HepG2 (cell line): ENCODE data around the gene CAPZB. TPM values are rescaled to one million over a fixed set of nuclear protein-coding genes. Genes with fewer than 3 reads are reported as not detected.

Source experiments
- ATAC-seq: fragments of 200-7000 bp; cut with Tn5 transposase; 3 replicates; pipeline ENCODE4 v1.9.1; 2020; ENCODE audit warnings: mild to moderate bottlenecking, moderate library complexity
- BruUV-seq: library from RNA; stranded (reverse); fragments of 400-500 nt; replicated peaks from 2 replicates; lab custom pipeline; 2021; lab: Mats Ljungman, UMichigan
- CTCF ChIA-PET: fragments of 300-600 bp; formaldehyde crosslinking; extraction: SDS; loops from one replicate; lab custom pipeline; 2021; ENCODE audit warnings: low total read pairs, inconsistent platforms, low intra/inter-chr PET ratio; lab: Yijun Ruan, JAX
- POLR2A ChIA-PET: fragments of 350-600 bp; sonication (Branson Sonifier 250); formaldehyde crosslinking; loops from one replicate; lab custom pipeline; 2020; ENCODE audit warnings: antibody characterized with exemption, inconsistent platforms; lab: Yijun Ruan, JAX
- DNase-seq: peaks from one replicate; pipeline ENCODE4 v3.0.0-alpha.2; 2015; ENCODE audit warnings: low spot score
- FAIRE-seq: peaks from 3 replicates; lab custom pipeline; 2011; peaks lifted over from hg19 to GRCh38; lab: Jason Lieb, UNC
- H2AFZ ChIP-seq: one replicate; pipeline ENCODE4 v1.6.1; 2011; ENCODE audit warnings: low read length, inconsistent platforms
- H3K27ac ChIP-seq: fragments of 300-600 bp; 3 replicates; pipeline ENCODE4 v1.8.0; 2011; ENCODE audit warnings: mixed run types, mild to moderate bottlenecking, mixed read lengths, low read length, inconsistent platforms; ENCODE audit not compliant: insufficient read depth; ENCODE audit errors: extremely low read length
- H3K27me3 ChIP-seq, 2 experiments: fragments of 200-600 bp in 1 of 2; 2 replicates in 1 of 2; 3 replicates in 1 of 2; pipeline versions ENCODE4 v1.6.0 to v1.8.0; 2011; ENCODE audit warnings: low read length in 2 of 2, mild to moderate bottlenecking in 2 of 2, moderate library complexity in 2 of 2, inconsistent platforms in 1 of 2; ENCODE audit not compliant: insufficient read depth in 2 of 2, control insufficient read depth in 1 of 2
- H3K36me3 ChIP-seq, 2 experiments: fragments of 200-600 bp in 1 of 2; replicated peaks in 1 of 2; 2 replicates in 1 of 2; 3 replicates in 1 of 2; pipeline versions ENCODE4 v1.5.1 to v1.8.0; 2011; ENCODE audit warnings: low read length in 2 of 2, inconsistent platforms in 1 of 2; ENCODE audit not compliant: insufficient read depth in 2 of 2, control insufficient read depth in 1 of 2
- H3K4me1 ChIP-seq: 2 replicates; pipeline ENCODE4 v1.5.1; 2012; ENCODE audit warnings: low read length, inconsistent platforms; ENCODE audit not compliant: insufficient read depth
- H3K4me2 ChIP-seq: 2 replicates; pipeline ENCODE4 v1.6.0; 2011; ENCODE audit warnings: low read depth, low read length, inconsistent platforms
- H3K4me3 ChIP-seq, 3 experiments: fragments of 200-600 bp in 1 of 3; sonication (generic), shearing (Covaris generic) in 1 of 3; replicated peaks in 1 of 3; 2 replicates each; pipeline ENCODE4 v1.5.1; 2011 to 2016; ENCODE audit warnings: low read length in 3 of 3, inconsistent platforms in 2 of 3, low read depth in 2 of 3, mild to moderate bottlenecking in 2 of 3, control low read depth in 1 of 3, mixed read lengths in 1 of 3; ENCODE audit not compliant: insufficient read depth in 1 of 3
- H3K79me2 ChIP-seq: one replicate; pipeline ENCODE4 v1.6.1; 2011; ENCODE audit warnings: low read length, inconsistent platforms; ENCODE audit not compliant: insufficient read depth
- H3K9ac ChIP-seq: 2 replicates; pipeline ENCODE4 v1.6.0; 2011; ENCODE audit warnings: mild to moderate bottlenecking, low read depth, low read length, inconsistent platforms; ENCODE audit not compliant: insufficient read depth
- H3K9me3 ChIP-seq: 2 replicates; pipeline ENCODE4 v1.5.1; 2012; ENCODE audit warnings: mild to moderate bottlenecking, low read length
- H4K20me1 ChIP-seq: 2 replicates; pipeline ENCODE4 v1.6.0; 2011; ENCODE audit warnings: inconsistent platforms, mild to moderate bottlenecking, low read length, moderate library complexity; ENCODE audit not compliant: insufficient read depth
- GZF1 ChIP-seq: sonication (generic); formaldehyde crosslinking; IDR thresholded peaks from 2 replicates; pipeline ENCODE4 v1.5.1; 2020; ENCODE audit warnings: mild to moderate bottlenecking, missing genetic modification reagents
- MTERF4 ChIP-seq: sonication (generic); formaldehyde crosslinking; IDR thresholded peaks from 2 replicates; pipeline ENCODE4 v1.8.0; 2023; ENCODE audit warnings: mild to moderate bottlenecking, missing genetic modification reagents
- TFE3 ChIP-seq: IDR thresholded peaks from 2 replicates; pipeline ENCODE4 v1.6.1; 2016
- WGBS: methylation state at CpG from one replicate; pipeline ENCODE4 v1.1.6; 2017; ENCODE audit warnings: low lambda C conversion rate; 5-methylcytosine and 5-hydroxymethylcytosine counted together
- in situ Hi-C: cut with HindIII; loops from 2 replicates; pipeline ENCODE4 v1.10.0; 2017; ENCODE audit warnings: low pct_unique_long_range_greater_than_20kb; ENCODE audit not compliant: extremely low pct_ligation_motif_present
- intact Hi-C: fragments of 100-400 bp; cut with micrococcal nuclease; formaldehyde crosslinking; loops from one replicate; pipeline ENCODE4 v1.10.0; 2022; ENCODE audit not compliant: unreplicated experiment
- polyA plus RNA-seq, 8 experiments: library from polyadenylated mRNA; depleted of rRNA in 3 of 8; stranded (reverse) in 7 of 8; unstranded in 1 of 8; fragments of >200 nt; fragmentation: Illumina TruSeq in 4 of 8; extraction: Trizol in 4 of 8; gene quantifications; 2 replicates each; pipeline versions ENCODE4 v1.2.1 to v1.2.3, GENCODE V29; 2011 to 2016; ENCODE audit warnings: low read depth in 4 of 8, missing spikeins in 1 of 8, mixed read lengths in 1 of 8; ENCODE audit not compliant: insufficient read depth in 1 of 8
- total RNA-seq, 5 experiments: library from RNA; depleted of rRNA; stranded (reverse); fragments of >200 nt; fragmentation: Illumina TruSeq; extraction: Trizol; gene quantifications; 2 replicates each; pipeline ENCODE4 v1.2.3, GENCODE V29; 2016; ENCODE audit warnings: low read depth in 1 of 5
- TF ChIP-seq, protein P1 (sequence below), 2 experiments: fragments of 450-650 bp in 1 of 2; sonication (generic) in 1 of 2; formaldehyde crosslinking in 1 of 2; IDR thresholded peaks; 2 replicates each; pipeline versions ENCODE4 v1.6.1 to v1.8.0; 2016 to 2022; ENCODE audit warnings: antibody characterized with exemption in 1 of 2, mild to moderate bottlenecking in 1 of 2, missing genetic modification reagents in 1 of 2
- TF ChIP-seq, protein P2 (sequence below): sonication (generic); formaldehyde crosslinking; IDR thresholded peaks from 2 replicates; pipeline ENCODE4 v1.9.0; 2021; ENCODE audit warnings: missing genetic modification reagents, mild to moderate bottlenecking, borderline replicate concordance
- TF ChIP-seq, protein P3 (sequence below): sonication (generic); formaldehyde crosslinking; IDR thresholded peaks from 2 replicates; pipeline ENCODE4 v1.4.0; 2020; ENCODE audit warnings: missing genetic modification reagents

The CAPZB gene
- total and polyA plus RNA-seq, 2 of the 13 experiments (the other 11 are each of a cell fraction or from before 2014, with no cell fraction given) = 58.9 to 76.9 TPM

DNA sequence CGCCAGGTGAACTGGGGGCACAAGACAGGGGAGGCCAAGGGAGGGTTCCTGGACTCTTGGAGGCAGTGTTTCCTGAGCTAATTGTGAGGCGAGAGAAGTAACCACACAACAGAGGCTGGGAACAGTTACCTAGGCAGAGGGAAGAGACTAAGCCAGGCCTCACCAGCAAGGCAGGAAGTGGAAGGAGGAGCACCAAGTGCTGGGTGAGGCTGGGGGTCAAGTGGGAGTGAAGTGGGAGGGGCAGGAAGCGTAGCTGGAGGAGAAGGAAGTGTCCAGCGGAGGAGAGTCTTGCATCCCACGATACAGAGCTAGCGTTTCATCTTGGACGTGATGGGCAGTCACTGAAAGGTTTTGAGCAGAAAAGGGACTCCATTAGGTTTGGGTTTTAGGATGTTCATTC lies 48.3 kb upstream of the CAPZB start:
- ChIA-PET POLR2A (no interaction called here), CTCF (no interaction called here)
- in situ Hi-C loops = no loop called here
- intact Hi-C loops = no loop called here
- H4K20me1 ChIP-seq = no peaks in the 10 kb centered on the region
- WGBS = 38% methylated on average over 7 of the region's 7 CpGs
- no TSS peak for BruUV-seq
- H3K27ac ChIP-seq = no peak overlapping the region
- no peak overlapping the region for H3K4me2 ChIP-seq
- H3K9ac ChIP-seq = no peak overlapping the region
- H3K79me2 ChIP-seq = no peaks in the 10 kb centered on the region
- no peak overlapping the region for H3K4me3 ChIP-seq
- H2AFZ ChIP-seq = no peak overlapping the region
- FAIRE-seq (no peak), DNase-seq (no peak), ATAC-seq (no peak)
- H3K27me3 ChIP-seq = no peaks in the 10 kb centered on the region
- no peaks in the 10 kb centered on the region for H3K36me3 ChIP-seq
- TF ChIP-seq, protein P1, sequence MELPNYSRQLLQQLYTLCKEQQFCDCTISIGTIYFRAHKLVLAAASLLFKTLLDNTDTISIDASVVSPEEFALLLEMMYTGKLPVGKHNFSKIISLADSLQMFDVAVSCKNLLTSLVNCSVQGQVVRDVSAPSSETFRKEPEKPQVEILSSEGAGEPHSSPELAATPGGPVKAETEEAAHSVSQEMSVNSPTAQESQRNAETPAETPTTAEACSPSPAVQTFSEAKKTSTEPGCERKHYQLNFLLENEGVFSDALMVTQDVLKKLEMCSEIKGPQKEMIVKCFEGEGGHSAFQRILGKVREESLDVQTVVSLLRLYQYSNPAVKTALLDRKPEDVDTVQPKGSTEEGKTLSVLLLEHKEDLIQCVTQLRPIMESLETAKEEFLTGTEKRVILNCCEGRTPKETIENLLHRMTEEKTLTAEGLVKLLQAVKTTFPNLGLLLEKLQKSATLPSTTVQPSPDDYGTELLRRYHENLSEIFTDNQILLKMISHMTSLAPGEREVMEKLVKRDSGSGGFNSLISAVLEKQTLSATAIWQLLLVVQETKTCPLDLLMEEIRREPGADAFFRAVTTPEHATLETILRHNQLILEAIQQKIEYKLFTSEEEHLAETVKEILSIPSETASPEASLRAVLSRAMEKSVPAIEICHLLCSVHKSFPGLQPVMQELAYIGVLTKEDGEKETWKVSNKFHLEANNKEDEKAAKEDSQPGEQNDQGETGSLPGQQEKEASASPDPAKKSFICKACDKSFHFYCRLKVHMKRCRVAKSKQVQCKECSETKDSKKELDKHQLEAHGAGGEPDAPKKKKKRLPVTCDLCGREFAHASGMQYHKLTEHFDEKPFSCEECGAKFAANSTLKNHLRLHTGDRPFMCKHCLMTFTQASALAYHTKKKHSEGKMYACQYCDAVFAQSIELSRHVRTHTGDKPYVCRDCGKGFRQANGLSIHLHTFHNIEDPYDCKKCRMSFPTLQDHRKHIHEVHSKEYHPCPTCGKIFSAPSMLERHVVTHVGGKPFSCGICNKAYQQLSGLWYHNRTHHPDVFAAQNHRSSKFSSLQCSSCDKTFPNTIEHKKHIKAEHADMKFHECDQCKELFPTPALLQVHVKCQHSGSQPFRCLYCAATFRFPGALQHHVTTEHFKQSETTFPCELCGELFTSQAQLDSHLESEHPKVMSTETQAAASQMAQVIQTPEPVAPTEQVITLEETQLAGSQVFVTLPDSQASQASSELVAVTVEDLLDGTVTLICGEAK (IDR thresholded peaks at IDR 0.05) = no peak
- TF ChIP-seq, protein P1 (CRISPR knock-in tag; IDR thresholded peaks at IDR 0.05) = no peak
- TF ChIP-seq TFE3 (CRISPR knock-in tag) (no peak), GZF1 (CRISPR knock-in tag) (no peak), MTERF4 (CRISPR knock-in tag) (no peak)
- TF ChIP-seq, protein P2, sequence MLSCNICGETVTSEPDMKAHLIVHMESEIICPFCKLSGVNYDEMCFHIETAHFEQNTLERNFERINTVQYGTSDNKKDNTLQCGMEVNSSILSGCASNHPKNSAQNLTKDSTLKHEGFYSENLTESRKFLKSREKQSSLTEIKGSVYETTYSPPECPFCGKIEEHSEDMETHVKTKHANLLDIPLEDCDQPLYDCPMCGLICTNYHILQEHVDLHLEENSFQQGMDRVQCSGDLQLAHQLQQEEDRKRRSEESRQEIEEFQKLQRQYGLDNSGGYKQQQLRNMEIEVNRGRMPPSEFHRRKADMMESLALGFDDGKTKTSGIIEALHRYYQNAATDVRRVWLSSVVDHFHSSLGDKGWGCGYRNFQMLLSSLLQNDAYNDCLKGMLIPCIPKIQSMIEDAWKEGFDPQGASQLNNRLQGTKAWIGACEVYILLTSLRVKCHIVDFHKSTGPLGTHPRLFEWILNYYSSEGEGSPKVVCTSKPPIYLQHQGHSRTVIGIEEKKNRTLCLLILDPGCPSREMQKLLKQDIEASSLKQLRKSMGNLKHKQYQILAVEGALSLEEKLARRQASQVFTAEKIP (CRISPR knock-in tag) = no peak
- TF ChIP-seq, protein P3, sequence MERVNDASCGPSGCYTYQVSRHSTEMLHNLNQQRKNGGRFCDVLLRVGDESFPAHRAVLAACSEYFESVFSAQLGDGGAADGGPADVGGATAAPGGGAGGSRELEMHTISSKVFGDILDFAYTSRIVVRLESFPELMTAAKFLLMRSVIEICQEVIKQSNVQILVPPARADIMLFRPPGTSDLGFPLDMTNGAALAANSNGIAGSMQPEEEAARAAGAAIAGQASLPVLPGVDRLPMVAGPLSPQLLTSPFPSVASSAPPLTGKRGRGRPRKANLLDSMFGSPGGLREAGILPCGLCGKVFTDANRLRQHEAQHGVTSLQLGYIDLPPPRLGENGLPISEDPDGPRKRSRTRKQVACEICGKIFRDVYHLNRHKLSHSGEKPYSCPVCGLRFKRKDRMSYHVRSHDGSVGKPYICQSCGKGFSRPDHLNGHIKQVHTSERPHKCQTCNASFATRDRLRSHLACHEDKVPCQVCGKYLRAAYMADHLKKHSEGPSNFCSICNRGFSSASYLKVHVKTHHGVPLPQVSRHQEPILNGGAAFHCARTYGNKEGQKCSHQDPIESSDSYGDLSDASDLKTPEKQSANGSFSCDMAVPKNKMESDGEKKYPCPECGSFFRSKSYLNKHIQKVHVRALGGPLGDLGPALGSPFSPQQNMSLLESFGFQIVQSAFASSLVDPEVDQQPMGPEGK (CRISPR knock-in tag) = no peak
- peaks cover 5% of the 10 kb centered on the region; the same call in 1 of the 2 replicates for H3K9me3 ChIP-seq
- 0 out of 2 replicates have a peak, but pooled peaks cover 4% of the 10 kb centered on the region for H3K4me1 ChIP-seq
